HCT116 (cell line): ENCODE data around the gene SLC25A21. TPM values are rescaled to one million over a fixed set of nuclear protein-coding genes. Genes with fewer than 3 reads are reported as not detected.

Source experiments
- ATAC-seq: fragments of 200-7000 bp; cut with Tn5 transposase; 2 replicates; pipeline ENCODE4 v1.9.1; 2020; ENCODE audit warnings: mild to moderate bottlenecking, moderate library complexity
- BruUV-seq: library from RNA; stranded (reverse); fragments of 400-500 nt; replicated peaks from 2 replicates; lab custom pipeline; 2021; lab: Mats Ljungman, UMichigan
- CTCF ChIA-PET: fragments of 300-600 bp; sonication (Branson Sonifier 250); formaldehyde crosslinking; loops from one replicate; lab custom pipeline; 2021; ENCODE audit warnings: antibody characterized with exemption; lab: Charles Lee
- POLR2A ChIA-PET: fragments of 300-600, 350-600 bp; sonication (Branson Sonifier 250); formaldehyde crosslinking; loops from one replicate; lab custom pipeline; 2021; ENCODE audit warnings: antibody characterized with exemption; lab: Charles Lee
- RAD21 ChIA-PET, 2 experiments: fragments of 300-600 bp; sonication (Branson Sonifier 250); formaldehyde crosslinking; loops; one replicate each; lab custom pipeline; 2023; ENCODE audit warnings: low total read pairs in 2 of 2; ENCODE audit not compliant: uncharacterized antibody in 2 of 2, unreplicated experiment in 2 of 2, low non-redundant PET in 1 of 2; lab: Charles Lee
- DNase-seq: peaks from one replicate; pipeline ENCODE4 v3.0.0-alpha.2; 2010; ENCODE audit warnings: low read depth, low spot score
- H2AFZ ChIP-seq: fragments of 200-600 bp; shearing (Covaris generic), sonication (generic); 2 replicates; pipeline ENCODE4 v1.6.1; 2017; ENCODE audit warnings: low read depth, mixed run types, mixed read lengths, antibody characterized with exemption, low read length; ENCODE audit not compliant: poor library complexity, severe bottlenecking
- H3K27ac ChIP-seq: 2 replicates; pipeline ENCODE4 v1.5.1; 2012; ENCODE audit warnings: low read depth, low read length
- H3K27me3 ChIP-seq: fragments of 200-600 bp; sonication (generic); 2 replicates; pipeline ENCODE4 v1.6.1; 2016; ENCODE audit warnings: mixed run types, low read length, mixed read lengths; ENCODE audit not compliant: insufficient read depth
- H3K36me3 ChIP-seq, 2 experiments: fragments of 200-500 bp in 1 of 2; fragments of 200-600 bp in 1 of 2; sonication (Bioruptor generic) in 1 of 2; sonication (generic) in 1 of 2; 2 replicates each; pipeline versions ENCODE4 v1.5.1 to v1.6.1; 2014 to 2016; ENCODE audit warnings: low read length in 2 of 2, inconsistent platforms in 1 of 2, mixed read lengths in 1 of 2, mixed run types in 1 of 2; ENCODE audit not compliant: insufficient read depth in 2 of 2, control insufficient read depth in 1 of 2
- H3K4me1 ChIP-seq, 2 experiments: fragments of 200-600 bp in 1 of 2; sonication (generic) in 1 of 2; 2 replicates each; pipeline versions ENCODE4 v1.5.1 to v1.6.1; 2012 to 2017; ENCODE audit warnings: low read length in 2 of 2, inconsistent platforms in 1 of 2, mild to moderate bottlenecking in 1 of 2, mixed read lengths in 1 of 2, mixed run types in 1 of 2, moderate library complexity in 1 of 2; ENCODE audit not compliant: insufficient read depth in 2 of 2, control insufficient read depth in 1 of 2
- H3K4me2 ChIP-seq: fragments of 200-600 bp; sonication (generic); 2 replicates; pipeline ENCODE4 v1.6.1; 2017; ENCODE audit warnings: mixed run types, low read length, mixed read lengths
- H3K4me3 ChIP-seq, 2 experiments: fragments of 200-600 bp in 1 of 2; sonication (generic) in 1 of 2; replicated peaks in 1 of 2; 2 replicates each; pipeline ENCODE4 v1.5.1; 2011 to 2016; ENCODE audit warnings: low read length in 2 of 2, control low read depth in 1 of 2, low read depth in 1 of 2, mild to moderate bottlenecking in 1 of 2, mixed read lengths in 1 of 2, mixed run types in 1 of 2
- H3K79me2 ChIP-seq: fragments of 200-600 bp; sonication (generic); 2 replicates; pipeline ENCODE4 v1.6.1; 2017; ENCODE audit warnings: mild to moderate bottlenecking, mixed run types, low read length, moderate library complexity, mixed read lengths; ENCODE audit not compliant: insufficient read depth
- H3K9ac ChIP-seq: fragments of 200-600 bp; sonication (generic); 2 replicates; pipeline ENCODE4 v1.6.1; 2016; ENCODE audit warnings: low read length, mixed read lengths
- H3K9me2 ChIP-seq: fragments of 200-600 bp; sonication (generic), shearing (Covaris generic); 2 replicates; pipeline ENCODE4 v1.6.1; 2017; ENCODE audit warnings: mixed run types, mild to moderate bottlenecking, moderate library complexity; ENCODE audit not compliant: insufficient read depth
- H3K9me3 ChIP-seq, 2 experiments: fragments of 200-500 bp in 1 of 2; fragments of 200-600 bp in 1 of 2; sonication (Bioruptor generic) in 1 of 2; sonication (generic) in 1 of 2; 2 replicates each; pipeline ENCODE4 v1.6.1; 2014 to 2017; ENCODE audit warnings: low read length in 2 of 2, mixed read lengths in 2 of 2, inconsistent platforms in 1 of 2, low read depth in 1 of 2, mild to moderate bottlenecking in 1 of 2, mixed run types in 1 of 2, moderate library complexity in 1 of 2; ENCODE audit not compliant: control insufficient read depth in 1 of 2, insufficient read depth in 1 of 2
- H4K20me1 ChIP-seq: fragments of 200-600 bp; sonication (generic), shearing (Covaris generic); 2 replicates; pipeline ENCODE4 v1.6.1; 2017; ENCODE audit warnings: mixed run types, mild to moderate bottlenecking, moderate library complexity; ENCODE audit not compliant: insufficient read depth
- CBX3 ChIP-seq: IDR thresholded peaks from 2 replicates; pipeline ENCODE4 v1.6.1; 2012; ENCODE audit warnings: low read depth
- EGR1 ChIP-seq: IDR thresholded peaks from 2 replicates; pipeline ENCODE4 v1.6.1; 2012; ENCODE audit warnings: low read depth
- EZH2phosphoT487 ChIP-seq: fragments of 200-600 bp; IDR thresholded peaks from 2 replicates; pipeline ENCODE4 v1.6.1; 2018; ENCODE audit warnings: antibody characterized with exemption, borderline replicate concordance
- JUND ChIP-seq: IDR thresholded peaks from 2 replicates; pipeline ENCODE4 v1.6.1; 2012
- POLR2A ChIP-seq: IDR thresholded peaks from 2 replicates; pipeline ENCODE4 v1.7.0; 2011; ENCODE audit warnings: borderline replicate concordance; ENCODE audit not compliant: insufficient read depth, insufficient read length; ENCODE audit errors: extremely low read depth
- POLR2AphosphoS5 ChIP-seq: IDR thresholded peaks from 2 replicates; pipeline ENCODE4 v1.6.1; 2011; ENCODE audit warnings: mild to moderate bottlenecking, low read depth, low read length, moderate library complexity
- SIN3A ChIP-seq: IDR thresholded peaks from 2 replicates; pipeline ENCODE4 v1.6.1; 2012; ENCODE audit warnings: low read depth
- YY1 ChIP-seq: IDR thresholded peaks from 2 replicates; pipeline ENCODE4 v1.6.1; 2011; ENCODE audit warnings: low read length, low read depth, moderate library complexity, mild to moderate bottlenecking; ENCODE audit not compliant: insufficient replicate concordance; ENCODE audit errors: extremely low read depth
- ZFX ChIP-seq: fragments of 450-650 bp; IDR thresholded peaks from 2 replicates; pipeline ENCODE4 v1.6.1; 2017
- ZNF274 ChIP-seq: fragments of 200-500 bp; sonication (Bioruptor generic); IDR thresholded peaks from 2 replicates; pipeline ENCODE4 v1.6.1; 2014; ENCODE audit warnings: mild to moderate bottlenecking, low read depth, low read length, inconsistent platforms
- intact Hi-C: fragments of 100-400 bp; cut with micrococcal nuclease; formaldehyde crosslinking; loops from 2 replicates; pipeline ENCODE4 v1.10.0; 2022
- total RNA-seq: library from RNA; stranded (reverse); gene quantifications from one replicate; pipeline ENCODE4 v1.2.1, GENCODE V29; 2021; ENCODE audit not compliant: unreplicated experiment
- TF ChIP-seq, protein P1 (sequence below): IDR thresholded peaks from 2 replicates; pipeline ENCODE4 v1.6.1; 2011; ENCODE audit warnings: mild to moderate bottlenecking, low read length, moderate library complexity; ENCODE audit not compliant: insufficient replicate concordance; ENCODE audit errors: extremely low read depth
- TF ChIP-seq, protein P2 (sequence below), 3 experiments: fragments of 200-600 bp in 1 of 3; sonication (generic) in 1 of 3; IDR thresholded peaks in 2 of 3; conservative IDR thresholded peaks in 1 of 3; 2 replicates each; pipeline ENCODE4 v1.5.1; 2012 to 2017; ENCODE audit warnings: low read depth in 2 of 3, low read length in 2 of 3, antibody characterized with exemption in 1 of 3, borderline replicate concordance in 1 of 3, control low read depth in 1 of 3, mild to moderate bottlenecking in 1 of 3, mixed read lengths in 1 of 3, mixed run types in 1 of 3, moderate library complexity in 1 of 3; ENCODE audit not compliant: insufficient read depth in 1 of 3
- TF ChIP-seq, protein P3 (sequence below): IDR thresholded peaks from 2 replicates; pipeline ENCODE4 v1.6.1; 2012
- TF ChIP-seq, protein P4 (sequence below): IDR thresholded peaks from 2 replicates; pipeline ENCODE4 v1.6.1; 2012; ENCODE audit warnings: low read depth

SLC25A21 gene
- total RNA-seq, 1 experiment from 2014 or later: 3.5 TPM

DNA sequence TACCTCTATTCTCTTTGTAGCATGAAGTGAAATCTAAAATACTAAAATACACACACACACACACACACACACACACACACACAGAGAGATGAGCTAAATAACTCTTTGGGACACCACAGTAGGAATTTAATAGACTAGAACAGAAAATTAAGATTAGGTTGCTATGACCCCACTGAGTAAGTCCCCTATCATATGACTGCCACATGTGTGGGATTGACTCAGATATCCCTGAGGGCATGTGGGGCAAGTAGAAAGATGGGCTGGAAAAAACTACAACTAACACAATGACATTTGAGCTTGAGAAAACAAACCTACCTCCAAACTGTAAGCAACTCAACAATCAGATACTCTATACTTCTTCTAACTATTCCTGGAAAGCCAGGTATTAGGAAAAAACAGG lies 27.0 kb downstream of the SLC25A21 start (continued):
- TF ChIP-seq, protein P1, sequence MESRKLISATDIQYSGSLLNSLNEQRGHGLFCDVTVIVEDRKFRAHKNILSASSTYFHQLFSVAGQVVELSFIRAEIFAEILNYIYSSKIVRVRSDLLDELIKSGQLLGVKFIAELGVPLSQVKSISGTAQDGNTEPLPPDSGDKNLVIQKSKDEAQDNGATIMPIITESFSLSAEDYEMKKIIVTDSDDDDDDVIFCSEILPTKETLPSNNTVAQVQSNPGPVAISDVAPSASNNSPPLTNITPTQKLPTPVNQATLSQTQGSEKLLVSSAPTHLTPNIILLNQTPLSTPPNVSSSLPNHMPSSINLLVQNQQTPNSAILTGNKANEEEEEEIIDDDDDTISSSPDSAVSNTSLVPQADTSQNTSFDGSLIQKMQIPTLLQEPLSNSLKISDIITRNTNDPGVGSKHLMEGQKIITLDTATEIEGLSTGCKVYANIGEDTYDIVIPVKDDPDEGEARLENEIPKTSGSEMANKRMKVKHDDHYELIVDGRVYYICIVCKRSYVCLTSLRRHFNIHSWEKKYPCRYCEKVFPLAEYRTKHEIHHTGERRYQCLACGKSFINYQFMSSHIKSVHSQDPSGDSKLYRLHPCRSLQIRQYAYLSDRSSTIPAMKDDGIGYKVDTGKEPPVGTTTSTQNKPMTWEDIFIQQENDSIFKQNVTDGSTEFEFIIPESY: no peak
- TF ChIP-seq YY1: no peak
- TF ChIP-seq EGR1: no peak
- TF ChIP-seq ZFX: no peak
- no peak for TF ChIP-seq POLR2A
- TF ChIP-seq JUND: no peak
- TF ChIP-seq POLR2AphosphoS5: no peak
- TF ChIP-seq SIN3A: no peak
- no peak for TF ChIP-seq CBX3
- TF ChIP-seq, protein P2, sequence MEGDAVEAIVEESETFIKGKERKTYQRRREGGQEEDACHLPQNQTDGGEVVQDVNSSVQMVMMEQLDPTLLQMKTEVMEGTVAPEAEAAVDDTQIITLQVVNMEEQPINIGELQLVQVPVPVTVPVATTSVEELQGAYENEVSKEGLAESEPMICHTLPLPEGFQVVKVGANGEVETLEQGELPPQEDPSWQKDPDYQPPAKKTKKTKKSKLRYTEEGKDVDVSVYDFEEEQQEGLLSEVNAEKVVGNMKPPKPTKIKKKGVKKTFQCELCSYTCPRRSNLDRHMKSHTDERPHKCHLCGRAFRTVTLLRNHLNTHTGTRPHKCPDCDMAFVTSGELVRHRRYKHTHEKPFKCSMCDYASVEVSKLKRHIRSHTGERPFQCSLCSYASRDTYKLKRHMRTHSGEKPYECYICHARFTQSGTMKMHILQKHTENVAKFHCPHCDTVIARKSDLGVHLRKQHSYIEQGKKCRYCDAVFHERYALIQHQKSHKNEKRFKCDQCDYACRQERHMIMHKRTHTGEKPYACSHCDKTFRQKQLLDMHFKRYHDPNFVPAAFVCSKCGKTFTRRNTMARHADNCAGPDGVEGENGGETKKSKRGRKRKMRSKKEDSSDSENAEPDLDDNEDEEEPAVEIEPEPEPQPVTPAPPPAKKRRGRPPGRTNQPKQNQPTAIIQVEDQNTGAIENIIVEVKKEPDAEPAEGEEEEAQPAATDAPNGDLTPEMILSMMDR (IDR thresholded peaks at IDR 0.05 in 2 of 3, conservative IDR thresholded peaks at IDR 0.05 in 1 of 3; ENCODE audit: borderline replicate concordance in 1 of 3, insufficient read depth in 1 of 3, low read depth in 2 of 3, low read length in 2 of 3): no peak

DNA sequence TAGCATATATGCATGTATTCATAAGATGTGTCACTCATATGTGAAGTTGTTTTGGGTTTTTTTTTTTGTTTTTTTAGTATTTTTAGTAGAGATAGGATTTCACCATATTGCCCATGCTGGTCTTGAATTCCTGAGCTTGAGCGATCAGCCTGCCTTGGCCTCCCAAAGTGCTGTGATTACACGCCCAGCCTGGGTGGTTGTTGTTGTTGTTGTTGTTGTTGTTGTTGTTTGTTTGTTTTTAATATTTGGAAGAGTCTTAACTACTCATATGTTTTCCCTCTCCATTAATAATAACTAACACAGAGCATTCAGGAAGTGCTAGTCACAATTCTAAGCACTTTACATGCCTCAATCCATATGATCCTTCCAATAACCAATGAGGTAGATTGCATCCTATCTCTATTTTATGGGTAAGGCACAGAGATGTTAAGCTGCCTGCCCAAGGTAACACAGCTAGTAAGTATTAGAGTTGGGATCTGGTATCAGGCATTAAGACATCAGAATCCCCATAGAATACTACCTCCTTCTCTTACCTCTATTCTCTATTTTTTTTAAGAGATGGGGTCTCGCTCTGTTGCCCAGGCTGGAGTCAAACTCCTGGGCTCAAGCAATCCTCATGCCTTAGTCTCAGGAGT lies 27.6 kb downstream of the SLC25A21 start:
- intact Hi-C loops: loop anchor here (5.0 to 10.0 kb wide), 3 partner anchors 498 to 1190 kb away; no protein-coding TSS in a partner anchor
- no peak overlapping the region for H3K4me3 ChIP-seq
- RAD21 ChIA-PET: no interaction called here
- TF ChIP-seq ZFX (no peak), POLR2A (no peak), EZH2phosphoT487 (no peak), ZNF274 (no peak)
- TF ChIP-seq, protein P3, sequence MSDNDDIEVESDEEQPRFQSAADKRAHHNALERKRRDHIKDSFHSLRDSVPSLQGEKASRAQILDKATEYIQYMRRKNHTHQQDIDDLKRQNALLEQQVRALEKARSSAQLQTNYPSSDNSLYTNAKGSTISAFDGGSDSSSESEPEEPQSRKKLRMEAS: no peak
- TF ChIP-seq, protein P2 (IDR thresholded peaks at IDR 0.05 in 2 of 3, conservative IDR thresholded peaks at IDR 0.05 in 1 of 3; ENCODE audit: borderline replicate concordance in 1 of 3, insufficient read depth in 1 of 3, low read depth in 2 of 3, low read length in 2 of 3): no peak
- TF ChIP-seq, protein P4, sequence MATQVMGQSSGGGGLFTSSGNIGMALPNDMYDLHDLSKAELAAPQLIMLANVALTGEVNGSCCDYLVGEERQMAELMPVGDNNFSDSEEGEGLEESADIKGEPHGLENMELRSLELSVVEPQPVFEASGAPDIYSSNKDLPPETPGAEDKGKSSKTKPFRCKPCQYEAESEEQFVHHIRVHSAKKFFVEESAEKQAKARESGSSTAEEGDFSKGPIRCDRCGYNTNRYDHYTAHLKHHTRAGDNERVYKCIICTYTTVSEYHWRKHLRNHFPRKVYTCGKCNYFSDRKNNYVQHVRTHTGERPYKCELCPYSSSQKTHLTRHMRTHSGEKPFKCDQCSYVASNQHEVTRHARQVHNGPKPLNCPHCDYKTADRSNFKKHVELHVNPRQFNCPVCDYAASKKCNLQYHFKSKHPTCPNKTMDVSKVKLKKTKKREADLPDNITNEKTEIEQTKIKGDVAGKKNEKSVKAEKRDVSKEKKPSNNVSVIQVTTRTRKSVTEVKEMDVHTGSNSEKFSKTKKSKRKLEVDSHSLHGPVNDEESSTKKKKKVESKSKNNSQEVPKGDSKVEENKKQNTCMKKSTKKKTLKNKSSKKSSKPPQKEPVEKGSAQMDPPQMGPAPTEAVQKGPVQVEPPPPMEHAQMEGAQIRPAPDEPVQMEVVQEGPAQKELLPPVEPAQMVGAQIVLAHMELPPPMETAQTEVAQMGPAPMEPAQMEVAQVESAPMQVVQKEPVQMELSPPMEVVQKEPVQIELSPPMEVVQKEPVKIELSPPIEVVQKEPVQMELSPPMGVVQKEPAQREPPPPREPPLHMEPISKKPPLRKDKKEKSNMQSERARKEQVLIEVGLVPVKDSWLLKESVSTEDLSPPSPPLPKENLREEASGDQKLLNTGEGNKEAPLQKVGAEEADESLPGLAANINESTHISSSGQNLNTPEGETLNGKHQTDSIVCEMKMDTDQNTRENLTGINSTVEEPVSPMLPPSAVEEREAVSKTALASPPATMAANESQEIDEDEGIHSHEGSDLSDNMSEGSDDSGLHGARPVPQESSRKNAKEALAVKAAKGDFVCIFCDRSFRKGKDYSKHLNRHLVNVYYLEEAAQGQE: no peak

More for the DNA sequence above, 27.6 kb downstream of the SLC25A21 start:
- Histone ChIP-seq H2AFZ (no peak overlapping the region), H3K4me2 (no peak overlapping the region), H3K27ac (no peak overlapping the region), H3K36me3 (no peaks in the 10 kb centered on the region), H3K27me3 (no peaks in the 10 kb centered on the region), H3K9me3 (no peaks in the 10 kb centered on the region), H3K4me1 (no peaks in the 10 kb centered on the region), H3K9me2 (no peaks in the 10 kb centered on the region), H3K79me2 (no peaks in the 10 kb centered on the region), H4K20me1 (no peaks in the 10 kb centered on the region), H3K9ac (no peak overlapping the region)
- ChIA-PET CTCF (no interaction called here), POLR2A (no interaction called here)
- ATAC-seq (no peak), DNase-seq (no peak)
- no TSS peak for BruUV-seq
